GM23338 (cell line): ENCODE results near the gene PGM3. TPM values are rescaled to one million over a fixed set of nuclear protein-coding genes. Genes with fewer than 3 reads are reported as not detected.
A peak's percentile ranks its signal among the peaks of the same experiment; 100 is the strongest.

Experiments used
- ATAC-seq: fragments of 200-7000 bp; cut with Tn5 transposase; 3 replicates; pipeline ENCODE4 v1.9.1; 2020
- DNase-seq: peaks from one replicate; pipeline ENCODE4 v3.0.0-alpha.2; 2015; ENCODE audit warnings: low spot score
- H2AFZ ChIP-seq: fragments of 200-600 bp; sonication (generic); 2 replicates; pipeline ENCODE4 v1.8.0; 2016; ENCODE audit warnings: antibody characterized with exemption, mild to moderate bottlenecking, moderate library complexity
- H3F3A ChIP-seq: fragments of 200-600 bp; sonication (generic); replicated peaks from 2 replicates; pipeline ENCODE4 v1.8.0; 2017; ENCODE audit warnings: antibody characterized with exemption, mixed run types, low read depth
- H3K27ac ChIP-seq: fragments of 200-600 bp; sonication (generic); 2 replicates; pipeline ENCODE4 v1.6.1; 2016; ENCODE audit warnings: low read depth
- H3K27me3 ChIP-seq: fragments of 200-600 bp; sonication (generic); 2 replicates; pipeline ENCODE4 v1.8.0; 2016; ENCODE audit warnings: mild to moderate bottlenecking, mixed run types, moderate library complexity; ENCODE audit not compliant: insufficient read depth
- H3K36me3 ChIP-seq: fragments of 200-600 bp; sonication (generic); 2 replicates; pipeline ENCODE4 v1.8.0; 2016; ENCODE audit warnings: mild to moderate bottlenecking; ENCODE audit not compliant: insufficient read depth
- H3K4me1 ChIP-seq: fragments of 200-600 bp; sonication (generic); 2 replicates; pipeline ENCODE4 v1.8.0; 2016; ENCODE audit warnings: mild to moderate bottlenecking, moderate library complexity; ENCODE audit not compliant: insufficient read depth
- H3K4me2 ChIP-seq: fragments of 200-600 bp; sonication (generic); 2 replicates; pipeline ENCODE4 v1.7.1; 2017; ENCODE audit warnings: mixed run types
- H3K4me3 ChIP-seq: fragments of 200-600 bp; sonication (generic); 2 replicates; pipeline ENCODE4 v1.6.1; 2016; ENCODE audit warnings: mixed run types
- H3K79me2 ChIP-seq: fragments of 200-600 bp; sonication (generic); replicated peaks from 2 replicates; pipeline ENCODE4 v1.8.0; 2017; ENCODE audit warnings: mild to moderate bottlenecking; ENCODE audit not compliant: insufficient read depth
- H3K9me2 ChIP-seq: fragments of 200-600 bp; sonication (generic); 2 replicates; pipeline ENCODE4 v1.8.0; 2017; ENCODE audit not compliant: insufficient read depth
- H4K20me1 ChIP-seq: fragments of 200-600 bp; sonication (generic); replicated peaks from 2 replicates; pipeline ENCODE4 v1.8.0; 2017; ENCODE audit warnings: mild to moderate bottlenecking; ENCODE audit not compliant: insufficient read depth
- H3K27ac Mint-ChIP-seq: 2 replicates; pipeline ENCODE4 v1.8.0; 2020; ENCODE audit warnings: inconsistent platforms, mild to moderate bottlenecking, moderate library complexity, mixed read lengths
- H3K27me3 Mint-ChIP-seq: 3 replicates; pipeline ENCODE4 v1.8.0; 2022; ENCODE audit warnings: low read depth, mild to moderate bottlenecking, moderate library complexity, mixed read lengths, inconsistent platforms; ENCODE audit not compliant: insufficient read depth, poor library complexity
- H3K36me3 Mint-ChIP-seq: 3 replicates; pipeline ENCODE4 v1.8.0; 2021; ENCODE audit warnings: low read depth, mild to moderate bottlenecking, inconsistent platforms, moderate library complexity, mixed read lengths
- H3K4me1 Mint-ChIP-seq: 3 replicates; pipeline ENCODE4 v1.8.0; 2020; ENCODE audit warnings: mild to moderate bottlenecking, inconsistent platforms, mixed read lengths
- H3K4me3 Mint-ChIP-seq: 3 replicates; pipeline ENCODE4 v1.8.0; 2021; ENCODE audit warnings: moderate library complexity, mild to moderate bottlenecking, inconsistent platforms, mixed read lengths
- H3K9me3 Mint-ChIP-seq: 3 replicates; pipeline ENCODE4 v1.8.0; 2020; ENCODE audit warnings: moderate library complexity, mild to moderate bottlenecking, inconsistent platforms, mixed read lengths
- CTCF ChIP-seq, 2 experiments: fragments of 200-600 bp in 1 of 2; sonication (generic) in 1 of 2; conservative IDR thresholded peaks; 2 replicates each; pipeline versions ENCODE4 v1.5.1 to v1.6.1; 2016 to 2017; ENCODE audit warnings: antibody characterized with exemption in 2 of 2, low read depth in 2 of 2, mild to moderate bottlenecking in 2 of 2, moderate library complexity in 1 of 2
- EZH2 ChIP-seq: fragments of 200-600 bp; sonication (generic); IDR thresholded peaks from one replicate; pipeline ENCODE4 v1.8.0; 2017; ENCODE audit warnings: antibody characterized with exemption, mild to moderate bottlenecking, low read depth; ENCODE audit not compliant: unreplicated experiment
- STAT1 ChIP-seq: IDR thresholded peaks from one replicate; pipeline ENCODE4 v1.6.1; 2016; ENCODE audit warnings: antibody characterized with exemption; ENCODE audit not compliant: unreplicated experiment
- ZNF331 ChIP-seq: fragments of 250-450 bp; sonication (Bioruptor Pico); IDR thresholded peaks from 2 replicates; pipeline ENCODE4 v1.5.0; 2020; ENCODE audit warnings: low read depth, mild to moderate bottlenecking, moderate library complexity
- polyA plus RNA-seq: library from polyadenylated mRNA; unstranded; fragments of >200 nt; fragmentation: Nextera tagmentation; extraction: Ambion mirVana; gene quantifications from 2 replicates; pipeline ENCODE4 v1.2.1, GENCODE V29; 2016
- total RNA-seq: library from RNA; depleted of rRNA; stranded (reverse); fragments of >200 nt; shearing (Covaris generic); gene quantifications from 2 replicates; pipeline ENCODE4 v1.2.3, GENCODE V29; 2014
- TF ChIP-seq, protein P1 (sequence below): fragments of 250-450 bp; sonication (Bioruptor Pico); IDR thresholded peaks from 2 replicates; pipeline ENCODE4 v1.5.0; 2020; ENCODE audit warnings: mild to moderate bottlenecking, moderate library complexity

PGM3 gene
- total and polyA plus RNA-seq, 2 experiments from 2014 or later: 23.8 to 35.3 TPM

DNA sequence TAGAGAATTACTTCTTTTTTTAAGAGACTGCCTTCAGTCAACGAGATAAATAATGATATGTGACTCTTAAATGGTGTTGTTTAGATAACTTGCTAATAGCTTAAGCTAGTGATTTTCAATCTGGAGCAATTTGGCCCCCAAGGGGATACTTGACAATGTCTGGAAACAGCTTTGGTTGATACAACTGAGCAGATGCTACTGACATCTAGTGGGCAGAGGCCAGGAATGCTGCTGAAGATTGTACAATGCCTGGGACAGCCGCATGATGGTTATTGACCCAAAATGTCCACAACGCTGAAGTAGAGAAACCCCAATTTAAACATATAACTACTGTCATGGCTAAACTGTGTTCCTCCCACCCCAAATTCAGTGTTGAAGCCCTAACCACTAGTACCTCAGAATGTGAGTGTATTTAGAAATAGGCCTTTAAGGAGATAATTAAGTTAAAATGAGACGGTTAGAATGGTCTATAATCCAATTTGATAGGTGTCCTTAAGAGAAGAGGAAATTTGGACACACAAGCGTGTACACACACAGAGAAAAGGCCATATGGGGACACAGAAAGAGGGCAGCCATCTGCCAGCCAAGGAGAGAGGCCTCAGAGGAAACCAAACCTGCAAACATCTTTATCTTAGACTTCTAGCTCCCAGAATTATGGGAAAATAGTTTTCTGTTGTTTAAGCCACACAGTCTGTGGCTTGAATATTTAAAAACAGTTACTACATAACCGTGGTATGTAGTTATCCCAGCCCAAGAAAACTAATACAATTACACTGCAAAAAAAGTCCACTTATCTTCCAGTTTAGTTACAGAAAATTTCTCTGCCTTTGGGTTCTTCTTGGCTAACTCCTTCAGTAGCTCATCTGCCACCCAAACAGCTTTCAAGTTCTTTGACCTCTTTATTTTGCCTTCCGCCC is 22.3 kb upstream of the PGM3 start:
- Mint-ChIP-seq H3K9me3 (no peaks in the 10 kb centered on the region), H3K27me3 (no peaks in the 10 kb centered on the region), H3K4me1 (no peaks in the 10 kb centered on the region), H3K27ac (no peak overlapping the region), H3K4me3 (no peak overlapping the region), H3K36me3 (no peaks in the 10 kb centered on the region)
- no peaks in the 10 kb centered on the region for H3K79me2 ChIP-seq
- no peak for TF ChIP-seq EZH2
- TF ChIP-seq CTCF (conservative IDR thresholded peaks at IDR 0.05; ENCODE audit: low read depth in 2 of 2): peak; percentile 69 to 92
- no peak for TF ChIP-seq STAT1
- no peak overlapping the region for H2AFZ ChIP-seq
- ATAC-seq (peak; percentile 85), DNase-seq (peak; percentile 76)
- H3K4me2 ChIP-seq: no peak overlapping the region
- no peak overlapping the region for H3K4me3 ChIP-seq
- no peaks in the 10 kb centered on the region for H3F3A ChIP-seq
- H3K9me2 ChIP-seq: no peaks in the 10 kb centered on the region
- H3K27me3 ChIP-seq: no peaks in the 10 kb centered on the region
- no peaks in the 10 kb centered on the region for H4K20me1 ChIP-seq
- no peaks in the 10 kb centered on the region for H3K36me3 ChIP-seq
- no peak overlapping the region for H3K27ac ChIP-seq
- H3K4me1 ChIP-seq: no peaks in the 10 kb centered on the region

DNA sequence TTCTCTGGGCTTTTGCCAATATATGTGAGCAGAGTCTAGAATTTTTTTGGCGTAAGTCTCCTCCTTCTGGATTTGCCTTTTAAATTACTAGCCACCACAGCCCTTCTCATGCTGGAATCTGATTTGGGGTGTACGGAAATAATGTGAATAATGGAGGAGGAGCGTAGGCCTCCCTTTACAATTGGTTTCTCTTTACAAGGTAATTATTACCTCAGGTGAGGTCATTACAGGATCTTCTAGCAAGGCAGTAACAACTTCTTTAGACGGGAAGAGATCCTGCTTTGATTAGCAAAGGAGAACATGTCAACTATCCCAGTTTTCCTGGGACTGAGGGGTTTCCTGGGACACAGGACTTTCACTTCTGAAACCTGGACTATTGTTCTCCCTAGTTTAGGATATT is 9.0 kb upstream of the PGM3 start:
- Mint-ChIP-seq H3K36me3 (no peaks in the 10 kb centered on the region; the same call in 2 of the 3 replicates), H3K27me3 (peaks cover 2% of the 10 kb centered on the region), H3K27ac (no peak overlapping the region), H3K4me3 (no peak overlapping the region), H3K9me3 (no peaks in the 10 kb centered on the region), H3K4me1 (no peaks in the 10 kb centered on the region)
- Histone ChIP-seq H3K4me2 (no peak overlapping the region), H4K20me1 (no peaks in the 10 kb centered on the region), H2AFZ (no peak overlapping the region), H3K4me1 (no peaks in the 10 kb centered on the region), H3K27ac (no peak overlapping the region), H3K36me3 (no peaks in the 10 kb centered on the region), H3K27me3 (no peaks in the 10 kb centered on the region), H3K79me2 (no peaks in the 10 kb centered on the region), H3F3A (no peaks in the 10 kb centered on the region), H3K9me2 (no peaks in the 10 kb centered on the region), H3K4me3 (no peak overlapping the region)
- DNase-seq: no peak
- ATAC-seq: no peak
- no peak for TF ChIP-seq ZNF331 (CRISPR knock-in tag)

DNA sequence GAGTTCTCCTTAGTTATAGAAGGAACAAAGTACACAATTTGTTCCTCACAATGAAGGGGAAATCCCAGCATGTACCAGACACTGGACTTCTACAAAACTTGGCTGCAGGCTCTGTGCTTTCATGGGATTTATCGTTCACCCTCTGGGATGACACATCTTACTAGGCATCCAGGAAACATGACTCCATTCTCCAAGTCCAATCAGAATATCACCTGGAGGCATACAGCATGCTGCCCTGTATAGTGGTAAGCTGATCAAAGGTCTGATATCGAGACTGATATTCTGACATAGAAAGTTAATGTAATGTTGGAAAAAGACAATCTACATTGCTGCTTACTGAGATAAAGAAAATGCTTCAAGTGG is 6.8 kb upstream of the PGM3 start:
- Histone ChIP-seq H3K4me3 (no peak overlapping the region), H3K79me2 (no peaks in the 10 kb centered on the region), H3F3A (no peaks in the 10 kb centered on the region)
- TF ChIP-seq, protein P1, sequence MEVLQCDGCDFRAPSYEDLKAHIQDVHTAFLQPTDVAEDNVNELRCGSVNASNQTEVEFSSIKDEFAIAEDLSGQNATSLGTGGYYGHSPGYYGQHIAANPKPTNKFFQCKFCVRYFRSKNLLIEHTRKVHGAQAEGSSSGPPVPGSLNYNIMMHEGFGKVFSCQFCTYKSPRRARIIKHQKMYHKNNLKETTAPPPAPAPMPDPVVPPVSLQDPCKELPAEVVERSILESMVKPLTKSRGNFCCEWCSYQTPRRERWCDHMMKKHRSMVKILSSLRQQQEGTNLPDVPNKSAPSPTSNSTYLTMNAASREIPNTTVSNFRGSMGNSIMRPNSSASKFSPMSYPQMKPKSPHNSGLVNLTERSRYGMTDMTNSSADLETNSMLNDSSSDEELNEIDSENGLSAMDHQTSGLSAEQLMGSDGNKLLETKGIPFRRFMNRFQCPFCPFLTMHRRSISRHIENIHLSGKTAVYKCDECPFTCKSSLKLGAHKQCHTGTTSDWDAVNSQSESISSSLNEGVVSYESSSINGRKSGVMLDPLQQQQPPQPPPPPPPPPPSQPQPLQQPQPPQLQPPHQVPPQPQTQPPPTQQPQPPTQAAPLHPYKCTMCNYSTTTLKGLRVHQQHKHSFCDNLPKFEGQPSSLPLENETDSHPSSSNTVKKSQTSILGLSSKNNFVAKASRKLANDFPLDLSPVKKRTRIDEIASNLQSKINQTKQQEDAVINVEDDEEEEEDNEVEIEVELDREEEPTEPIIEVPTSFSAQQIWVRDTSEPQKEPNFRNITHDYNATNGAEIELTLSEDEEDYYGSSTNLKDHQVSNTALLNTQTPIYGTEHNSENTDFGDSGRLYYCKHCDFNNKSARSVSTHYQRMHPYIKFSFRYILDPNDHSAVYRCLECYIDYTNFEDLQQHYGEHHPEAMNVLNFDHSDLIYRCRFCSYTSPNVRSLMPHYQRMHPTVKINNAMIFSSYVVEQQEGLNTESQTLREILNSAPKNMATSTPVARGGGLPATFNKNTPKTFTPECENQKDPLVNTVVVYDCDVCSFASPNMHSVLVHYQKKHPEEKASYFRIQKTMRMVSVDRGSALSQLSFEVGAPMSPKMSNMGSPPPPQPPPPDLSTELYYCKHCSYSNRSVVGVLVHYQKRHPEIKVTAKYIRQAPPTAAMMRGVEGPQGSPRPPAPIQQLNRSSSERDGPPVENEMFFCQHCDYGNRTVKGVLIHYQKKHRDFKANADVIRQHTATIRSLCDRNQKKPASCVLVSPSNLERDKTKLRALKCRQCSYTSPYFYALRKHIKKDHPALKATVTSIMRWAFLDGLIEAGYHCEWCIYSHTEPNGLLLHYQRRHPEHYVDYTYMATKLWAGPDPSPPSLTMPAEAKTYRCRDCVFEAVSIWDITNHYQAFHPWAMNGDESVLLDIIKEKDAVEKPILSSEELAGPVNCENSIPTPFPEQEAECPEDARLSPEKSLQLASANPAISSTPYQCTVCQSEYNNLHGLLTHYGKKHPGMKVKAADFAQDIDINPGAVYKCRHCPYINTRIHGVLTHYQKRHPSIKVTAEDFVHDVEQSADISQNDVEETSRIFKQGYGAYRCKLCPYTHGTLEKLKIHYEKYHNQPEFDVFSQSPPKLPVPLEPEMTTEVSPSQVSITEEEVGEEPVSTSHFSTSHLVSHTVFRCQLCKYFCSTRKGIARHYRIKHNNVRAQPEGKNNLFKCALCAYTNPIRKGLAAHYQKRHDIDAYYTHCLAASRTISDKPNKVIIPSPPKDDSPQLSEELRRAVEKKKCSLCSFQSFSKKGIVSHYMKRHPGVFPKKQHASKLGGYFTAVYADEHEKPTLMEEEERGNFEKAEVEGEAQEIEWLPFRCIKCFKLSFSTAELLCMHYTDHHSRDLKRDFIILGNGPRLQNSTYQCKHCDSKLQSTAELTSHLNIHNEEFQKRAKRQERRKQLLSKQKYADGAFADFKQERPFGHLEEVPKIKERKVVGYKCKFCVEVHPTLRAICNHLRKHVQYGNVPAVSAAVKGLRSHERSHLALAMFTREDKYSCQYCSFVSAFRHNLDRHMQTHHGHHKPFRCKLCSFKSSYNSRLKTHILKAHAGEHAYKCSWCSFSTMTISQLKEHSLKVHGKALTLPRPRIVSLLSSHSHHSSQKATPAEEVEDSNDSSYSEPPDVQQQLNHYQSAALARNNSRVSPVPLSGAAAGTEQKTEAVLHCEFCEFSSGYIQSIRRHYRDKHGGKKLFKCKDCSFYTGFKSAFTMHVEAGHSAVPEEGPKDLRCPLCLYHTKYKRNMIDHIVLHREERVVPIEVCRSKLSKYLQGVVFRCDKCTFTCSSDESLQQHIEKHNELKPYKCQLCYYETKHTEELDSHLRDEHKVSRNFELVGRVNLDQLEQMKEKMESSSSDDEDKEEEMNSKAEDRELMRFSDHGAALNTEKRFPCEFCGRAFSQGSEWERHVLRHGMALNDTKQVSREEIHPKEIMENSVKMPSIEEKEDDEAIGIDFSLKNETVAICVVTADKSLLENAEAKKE (CRISPR knock-in tag): no peak

More for the DNA sequence above, 6.8 kb upstream of the PGM3 start:
- DNase-seq (no peak), ATAC-seq (no peak)
- peaks cover 2% of the 10 kb centered on the region; the same call in 1 of the 3 replicates for H3K4me1 Mint-ChIP-seq
- no peaks in the 10 kb centered on the region for H3K9me3 Mint-ChIP-seq
- H3K4me3 Mint-ChIP-seq: no peak overlapping the region
- no peak overlapping the region for H3K27ac Mint-ChIP-seq
- Histone ChIP-seq H3K4me1 (no peaks in the 10 kb centered on the region), H3K27ac (no peak overlapping the region), H3K36me3 (peaks cover 9% of the 10 kb centered on the region; the same call in 1 of the 2 replicates), H3K27me3 (no peaks in the 10 kb centered on the region), H2AFZ (no peak overlapping the region), H4K20me1 (no peaks in the 10 kb centered on the region; the same call in 1 of the 2 replicates), H3K9me2 (no peaks in the 10 kb centered on the region), H3K4me2 (no peak overlapping the region)
- peaks cover 10% of the 10 kb centered on the region for H3K36me3 Mint-ChIP-seq
- peaks cover 2% of the 10 kb centered on the region for H3K27me3 Mint-ChIP-seq
